ENCODE measurements around the gene COL28A1. TPM values are rescaled to one million over a fixed set of nuclear protein-coding genes. Genes with fewer than 3 reads are reported as not detected.

COL28A1 gene
- total RNA-seq, 1 experiment from 2014 or later: 2.2 TPM

DNA sequence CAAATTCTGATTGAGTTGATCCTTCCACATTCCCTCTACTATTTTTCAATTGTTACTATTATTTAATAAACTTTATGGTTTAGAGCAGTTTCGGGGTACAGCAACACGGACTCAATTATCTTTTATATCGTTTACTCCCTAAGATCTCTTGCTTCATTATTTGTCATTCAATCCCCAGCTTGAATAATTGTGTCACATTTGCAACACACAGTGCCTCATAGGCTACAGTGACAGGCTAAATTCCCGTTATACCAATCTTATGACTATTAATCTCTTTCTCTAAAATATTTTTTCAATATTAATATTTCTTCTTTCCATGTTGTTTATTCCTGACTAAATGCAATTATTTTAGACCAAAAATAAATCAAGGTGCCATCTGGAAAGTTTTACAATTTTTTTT is 4.0 kb upstream of the COL28A1 start:
- Histone ChIP-seq H3K4me1 (replicated peaks; ENCODE audit: insufficient read depth) (peaks cover 15% of the 10 kb centered on the region), H3K4me2 (no peak overlapping the region), H2AFZ (no peak overlapping the region), H3K9me2 (ENCODE audit: insufficient read depth) (no peaks in the 10 kb centered on the region), H3F3A (ENCODE audit: insufficient read depth, low read depth) (peaks cover 10% of the 10 kb centered on the region; the same call in 1 of the 2 replicates), H3K4me3 (no peak overlapping the region), H3K36me3 (ENCODE audit: low read depth) (no peaks in the 10 kb centered on the region), H4K20me1 (ENCODE audit: insufficient read depth) (no peaks in the 10 kb centered on the region), H3K9me3 (ENCODE audit: insufficient read depth, low read depth) (0 out of 2 replicates have a peak, but pooled peaks cover 3% of the 10 kb centered on the region), H3K27ac (no peak overlapping the region), H3K79me2 (ENCODE audit: low read depth) (no peaks in the 10 kb centered on the region), H3K27me3 (ENCODE audit: insufficient read depth, low read depth) (no peaks in the 10 kb centered on the region)
- no peak for DNase-seq
- intact Hi-C loops (cut with micrococcal nuclease; ENCODE audit: unreplicated experiment): loop anchor here (2.0 to 10.0 kb wide), 6 partner anchors 115 to 758 kb away; partner anchors contain the start of gene C1GALT1
- ChIA-PET CTCF (no interaction called here), POLR2A (ENCODE audit: unreplicated experiment) (no interaction called here)
- BruUV-seq (replicated peaks): no TSS peak
- TF ChIP-seq, protein P1, sequence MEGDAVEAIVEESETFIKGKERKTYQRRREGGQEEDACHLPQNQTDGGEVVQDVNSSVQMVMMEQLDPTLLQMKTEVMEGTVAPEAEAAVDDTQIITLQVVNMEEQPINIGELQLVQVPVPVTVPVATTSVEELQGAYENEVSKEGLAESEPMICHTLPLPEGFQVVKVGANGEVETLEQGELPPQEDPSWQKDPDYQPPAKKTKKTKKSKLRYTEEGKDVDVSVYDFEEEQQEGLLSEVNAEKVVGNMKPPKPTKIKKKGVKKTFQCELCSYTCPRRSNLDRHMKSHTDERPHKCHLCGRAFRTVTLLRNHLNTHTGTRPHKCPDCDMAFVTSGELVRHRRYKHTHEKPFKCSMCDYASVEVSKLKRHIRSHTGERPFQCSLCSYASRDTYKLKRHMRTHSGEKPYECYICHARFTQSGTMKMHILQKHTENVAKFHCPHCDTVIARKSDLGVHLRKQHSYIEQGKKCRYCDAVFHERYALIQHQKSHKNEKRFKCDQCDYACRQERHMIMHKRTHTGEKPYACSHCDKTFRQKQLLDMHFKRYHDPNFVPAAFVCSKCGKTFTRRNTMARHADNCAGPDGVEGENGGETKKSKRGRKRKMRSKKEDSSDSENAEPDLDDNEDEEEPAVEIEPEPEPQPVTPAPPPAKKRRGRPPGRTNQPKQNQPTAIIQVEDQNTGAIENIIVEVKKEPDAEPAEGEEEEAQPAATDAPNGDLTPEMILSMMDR (conservative IDR thresholded peaks at IDR 0.05): no peak
- no peak for TF ChIP-seq EZH2 (IDR thresholded peaks at IDR 0.05; ENCODE audit: low read depth)

DNA sequence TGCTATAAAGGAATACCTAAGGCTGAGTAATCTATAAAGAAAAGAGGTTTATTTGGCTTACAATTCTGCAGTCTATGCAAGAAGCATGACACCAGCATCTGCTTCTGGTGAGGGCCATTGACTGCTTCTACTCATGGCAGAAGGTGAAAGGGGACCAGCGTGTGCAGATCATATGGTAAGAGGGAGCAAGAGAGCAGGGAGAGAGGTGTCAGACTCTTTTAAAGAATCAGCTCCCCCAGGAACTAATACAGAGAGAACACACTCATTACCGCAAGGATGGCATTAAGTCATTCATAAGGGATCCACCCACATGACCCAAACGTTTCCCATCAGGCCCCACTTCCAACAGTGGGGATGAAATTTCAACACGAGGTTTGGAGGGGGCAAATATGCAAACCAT is 3.5 kb upstream of the COL28A1 start:
- ChIA-PET CTCF (no interaction called here), POLR2A (ENCODE audit: unreplicated experiment) (no interaction called here)
- no peak for DNase-seq
- Histone ChIP-seq H3K79me2 (ENCODE audit: low read depth) (no peaks in the 10 kb centered on the region), H3K36me3 (ENCODE audit: low read depth) (no peaks in the 10 kb centered on the region), H3K4me1 (replicated peaks; ENCODE audit: insufficient read depth) (peaks cover 15% of the 10 kb centered on the region), H3K9me3 (ENCODE audit: insufficient read depth, low read depth) (peaks cover 8% of the 10 kb centered on the region; the same call in 1 of the 2 replicates), H3K9me2 (ENCODE audit: insufficient read depth) (no peaks in the 10 kb centered on the region), H2AFZ (no peak overlapping the region), H3F3A (ENCODE audit: insufficient read depth, low read depth) (peaks cover 10% of the 10 kb centered on the region; the same call in 1 of the 2 replicates), H3K27ac (no peak overlapping the region), H3K4me2 (no peak overlapping the region), H3K4me3 (no peak overlapping the region), H3K27me3 (ENCODE audit: insufficient read depth, low read depth) (no peaks in the 10 kb centered on the region), H4K20me1 (ENCODE audit: insufficient read depth) (no peaks in the 10 kb centered on the region)
- intact Hi-C loops (cut with micrococcal nuclease; ENCODE audit: unreplicated experiment): no loop called here
- no TSS peak for BruUV-seq (replicated peaks)
- TF ChIP-seq, protein P1 (conservative IDR thresholded peaks at IDR 0.05): no peak
- TF ChIP-seq EZH2 (IDR thresholded peaks at IDR 0.05; ENCODE audit: low read depth): no peak

DNA sequence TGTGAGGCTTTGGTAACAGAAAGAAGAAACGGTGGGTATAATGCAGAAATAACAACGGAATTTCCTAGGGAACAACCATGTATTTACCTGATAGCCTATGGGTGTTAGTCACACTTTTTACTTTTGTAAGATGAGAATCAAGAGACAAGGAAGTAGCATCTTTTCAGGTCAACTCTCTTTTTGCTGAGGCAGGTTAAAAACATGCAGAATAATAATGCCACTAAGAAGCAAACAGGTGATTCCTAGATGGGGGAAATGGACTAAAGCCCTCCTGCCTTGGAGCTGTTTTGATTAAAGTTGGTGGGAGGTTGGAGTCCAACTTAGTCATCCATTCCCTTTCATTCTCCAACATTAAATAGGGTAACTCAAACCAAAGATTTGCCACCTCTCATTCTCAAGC is 2.0 kb upstream of the COL28A1 start:
- BruUV-seq (replicated peaks): no TSS peak
- H3K4me1 ChIP-seq (replicated peaks; ENCODE audit: insufficient read depth): peaks cover 13% of the 10 kb centered on the region
- no peaks in the 10 kb centered on the region for H4K20me1 ChIP-seq (ENCODE audit: insufficient read depth)
- peaks cover 14% of the 10 kb centered on the region; the same call in 1 of the 2 replicates for H3K9me3 ChIP-seq (ENCODE audit: insufficient read depth, low read depth)
- H2AFZ ChIP-seq: no peak overlapping the region
- H3K27me3 ChIP-seq (ENCODE audit: insufficient read depth, low read depth): no peaks in the 10 kb centered on the region
- H3K79me2 ChIP-seq (ENCODE audit: low read depth): no peaks in the 10 kb centered on the region
- H3K4me2 ChIP-seq: no peak overlapping the region
- no peaks in the 10 kb centered on the region for H3K36me3 ChIP-seq (ENCODE audit: low read depth)
- H3K4me3 ChIP-seq: no peak overlapping the region
- H3K27ac ChIP-seq: no peak overlapping the region
- intact Hi-C loops (cut with micrococcal nuclease; ENCODE audit: unreplicated experiment): no loop called here
- DNase-seq: no peak
- CTCF ChIA-PET: no interaction called here
- POLR2A ChIA-PET (ENCODE audit: unreplicated experiment): no interaction called here
- no peak for TF ChIP-seq EZH2 (IDR thresholded peaks at IDR 0.05; ENCODE audit: low read depth)
- TF ChIP-seq, protein P1 (conservative IDR thresholded peaks at IDR 0.05): no peak
- peaks cover 4% of the 10 kb centered on the region; the same call in 1 of the 2 replicates for H3F3A ChIP-seq (ENCODE audit: insufficient read depth, low read depth)
- H3K9me2 ChIP-seq (ENCODE audit: insufficient read depth): no peaks in the 10 kb centered on the region
